Tongue (tissue), 1 donor: ENCODE measurements around the gene PHLDB2. TPM values are rescaled to one million over a fixed set of nuclear protein-coding genes. Genes with fewer than 3 reads are reported as not detected.

Source experiments
- total RNA-seq: library from RNA; depleted of rRNA; stranded (reverse); fragments of >200 nt; gene quantifications from one replicate; pipeline ENCODE4 v1.2.3, GENCODE V29; 2014

PHLDB2 gene
- total RNA-seq, 1 donor from 2014 or later: 64.4 TPM

Other genes starting within 250 kb of the PHLDB2 start
- 1.2 TPM for gene PLCXD2, start 184.6 kb upstream of the PHLDB2 start, total RNA-seq
- 49.4 TPM for gene ABHD10, start 119.8 kb downstream of the PHLDB2 start, total RNA-seq
- gene TAGLN3, start 139.7 kb downstream of the PHLDB2 start, total RNA-seq: 1.6 TPM
- gene TMPRSS7, start 175.5 kb downstream of the PHLDB2 start, total RNA-seq: not detected
- 4.2 TPM for gene C3orf52, start 227.1 kb downstream of the PHLDB2 start, total RNA-seq